Astrocyte (in vitro differentiated cells and primary cell): Measurements from ENCODE around the gene CLASP1. TPM values are rescaled to one million over a fixed set of nuclear protein-coding genes. Genes with fewer than 3 reads are reported as not detected.

Experiments used
- DNase-seq: peaks from one replicate; pipeline ENCODE4 v3.0.0-alpha.2; 2010; ENCODE audit warnings: low read depth
- FAIRE-seq: peaks from 2 replicates; lab custom pipeline; 2011; peaks lifted over from hg19 to GRCh38; lab: Jason Lieb, UNC
- H2AFZ ChIP-seq: 2 replicates; pipeline ENCODE4 v1.6.0; 2012; ENCODE audit warnings: low read depth, low read length, inconsistent platforms
- H3K27ac ChIP-seq: 2 replicates; pipeline ENCODE4 v1.5.1; 2011; ENCODE audit warnings: low read depth, low read length, inconsistent platforms
- H3K27me3 ChIP-seq: 2 replicates; pipeline ENCODE4 v1.6.0; 2011; ENCODE audit warnings: low read length, inconsistent platforms; ENCODE audit not compliant: insufficient read depth
- H3K36me3 ChIP-seq: 2 replicates; pipeline ENCODE4 v1.5.1; 2011; ENCODE audit warnings: low read length, inconsistent platforms; ENCODE audit not compliant: insufficient read depth
- H3K4me1 ChIP-seq: 2 replicates; pipeline ENCODE4 v1.5.1; 2011; ENCODE audit warnings: low read length, inconsistent platforms; ENCODE audit not compliant: insufficient read depth
- H3K4me2 ChIP-seq: 2 replicates; pipeline ENCODE4 v1.6.0; 2012; ENCODE audit warnings: low read length, inconsistent platforms
- H3K4me3 ChIP-seq: 2 replicates; pipeline ENCODE4 v1.5.1; 2011; ENCODE audit warnings: low read depth, mild to moderate bottlenecking, low read length, inconsistent platforms; ENCODE audit not compliant: insufficient read depth
- H3K79me2 ChIP-seq: 2 replicates; pipeline ENCODE4 v1.6.0; 2012; ENCODE audit warnings: mild to moderate bottlenecking, low read length, inconsistent platforms; ENCODE audit not compliant: insufficient read depth
- H3K9ac ChIP-seq: 2 replicates; pipeline ENCODE4 v1.6.0; 2012; ENCODE audit warnings: mild to moderate bottlenecking, low read length, inconsistent platforms
- H3K9me3 ChIP-seq: 2 replicates; pipeline ENCODE4 v1.5.1; 2012; ENCODE audit warnings: low read depth, mild to moderate bottlenecking, low read length, inconsistent platforms; ENCODE audit not compliant: insufficient read depth
- H4K20me1 ChIP-seq: 2 replicates; pipeline ENCODE4 v1.6.0; 2012; ENCODE audit warnings: low read length, inconsistent platforms; ENCODE audit not compliant: insufficient read depth
- H3K27ac Mint-ChIP-seq: one replicate; pipeline ENCODE4 v1.8.0; 2021; ENCODE audit warnings: mild to moderate bottlenecking, mixed read lengths; ENCODE audit not compliant: unreplicated experiment
- H3K27me3 Mint-ChIP-seq: one replicate; pipeline ENCODE4 v1.8.0; 2021; ENCODE audit warnings: low read depth, mixed read lengths; ENCODE audit not compliant: unreplicated experiment
- H3K36me3 Mint-ChIP-seq: one replicate; pipeline ENCODE4 v1.8.0; 2021; ENCODE audit warnings: low read depth, mixed read lengths; ENCODE audit not compliant: unreplicated experiment
- H3K4me1 Mint-ChIP-seq: one replicate; pipeline ENCODE4 v1.8.0; 2021; ENCODE audit warnings: low read depth, mixed read lengths; ENCODE audit not compliant: unreplicated experiment
- H3K4me3 Mint-ChIP-seq: one replicate; pipeline ENCODE4 v1.8.0; 2021; ENCODE audit warnings: mild to moderate bottlenecking, moderate library complexity, mixed read lengths; ENCODE audit not compliant: unreplicated experiment
- H3K9me3 Mint-ChIP-seq: one replicate; pipeline ENCODE4 v1.8.0; 2021; ENCODE audit warnings: mild to moderate bottlenecking, mixed read lengths; ENCODE audit not compliant: unreplicated experiment
- CTCF ChIP-seq: IDR thresholded peaks from 2 replicates; pipeline ENCODE4 v1.5.1; 2011; ENCODE audit warnings: low read depth, mild to moderate bottlenecking, inconsistent platforms, low read length, moderate library complexity; ENCODE audit not compliant: insufficient read depth
- EZH2 ChIP-seq: IDR thresholded peaks from 2 replicates; pipeline ENCODE4 v1.6.1; 2012; ENCODE audit warnings: mild to moderate bottlenecking, low read length, inconsistent platforms; ENCODE audit not compliant: insufficient read depth
- total RNA-seq: library from RNA; stranded (reverse); gene quantifications from 2 replicates; pipeline ENCODE4 v1.2.1, GENCODE V29; 2021

Gene CLASP1
- total RNA-seq, 1 donor from 2014 or later = 56.7 TPM

GRCh38 chr2:121287956-121288355, 361.3 kb downstream of the CLASP1 start:
- no peak overlapping the region for H3K9ac ChIP-seq
- H3K9me3 ChIP-seq = no peaks in the 10 kb centered on the region
- H3K79me2 ChIP-seq = no peaks in the 10 kb centered on the region
- no peaks in the 10 kb centered on the region for H3K4me1 ChIP-seq
- H3K4me3 Mint-ChIP-seq = no peak overlapping the region
- H3K36me3 Mint-ChIP-seq = no peaks in the 10 kb centered on the region
- no peak for TF ChIP-seq CTCF
- TF ChIP-seq EZH2 = no peak
- FAIRE-seq = no peak
- H3K27me3 Mint-ChIP-seq = peaks cover 63% of the 10 kb centered on the region
- no peak overlapping the region for H3K4me3 ChIP-seq
- H3K27ac ChIP-seq = no peak overlapping the region
- DNase-seq = no peak
- peaks cover 4% of the 10 kb centered on the region for H3K4me1 Mint-ChIP-seq
- H3K9me3 Mint-ChIP-seq = peaks cover 6% of the 10 kb centered on the region
- peaks cover 28% of the 10 kb centered on the region for H3K27me3 ChIP-seq
- no peak overlapping the region for H3K27ac Mint-ChIP-seq
- H4K20me1 ChIP-seq = no peaks in the 10 kb centered on the region
- H3K4me2 ChIP-seq = no peak overlapping the region
- no peak overlapping the region for H2AFZ ChIP-seq
- H3K36me3 ChIP-seq = no peaks in the 10 kb centered on the region

Other genes with a start within 250 kb of the CLASP1 start
- gene RNU4ATAC, start 118.6 kb downstream of the CLASP1 start, total RNA-seq = not detected in 2 replicates
- 66.7 and 75.0 TPM in 2 replicates for gene NIFK, start 87.4 kb upstream of the CLASP1 start, total RNA-seq
- 60.3 and 68.2 TPM in 2 replicates for gene TSN, start 106.2 kb upstream of the CLASP1 start, total RNA-seq